HK-2 (cell line): ENCODE measurements around the gene DNAH6.

Source experiments
- DNase-seq: peaks from one replicate; pipeline ENCODE4 v3.0.0-alpha.2; 2018; ENCODE audit not compliant: unreplicated experiment

Gene DNAH6

DNA sequence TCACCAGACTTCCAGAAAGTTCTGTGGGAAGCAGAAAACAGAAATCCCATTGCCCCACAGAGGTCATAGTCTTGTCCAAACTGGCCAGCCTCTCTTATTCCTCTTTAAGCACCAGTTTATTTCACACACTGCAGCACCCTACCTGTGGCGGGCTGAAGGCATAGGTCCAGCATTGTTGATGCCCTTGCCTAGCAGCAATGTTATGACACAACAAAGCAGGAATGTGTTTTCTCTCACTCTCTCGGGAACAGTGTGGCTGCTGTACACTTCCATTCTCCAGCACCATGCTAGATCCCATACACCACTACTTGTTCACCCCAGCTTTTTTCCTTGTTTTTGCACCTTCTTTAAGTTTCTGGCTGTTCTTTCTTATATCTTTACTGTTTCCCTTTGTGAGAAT lies 181.6 kb downstream of the DNAH6 start:
- no peak for DNase-seq

DNA sequence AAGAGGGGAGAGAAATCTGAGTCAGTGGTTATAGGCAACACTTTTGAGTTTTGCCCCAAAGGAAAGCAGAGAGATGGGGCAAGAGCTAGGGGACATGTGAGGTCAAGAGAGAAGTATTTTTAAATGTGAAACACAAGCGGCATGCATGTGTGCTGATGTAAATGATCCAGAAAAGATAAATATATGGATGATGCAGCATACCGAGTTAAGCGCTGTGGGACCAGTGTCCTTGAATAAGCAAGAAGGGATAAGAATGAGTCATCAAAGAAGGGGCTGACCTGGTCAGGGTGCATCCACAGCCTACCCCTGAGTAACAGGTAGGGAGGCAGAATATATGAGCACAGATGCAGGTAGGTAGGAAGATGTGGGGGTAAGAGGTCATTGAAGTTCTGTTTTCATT lies 183.7 kb downstream of the DNAH6 start:
- no peak for DNase-seq

DNA sequence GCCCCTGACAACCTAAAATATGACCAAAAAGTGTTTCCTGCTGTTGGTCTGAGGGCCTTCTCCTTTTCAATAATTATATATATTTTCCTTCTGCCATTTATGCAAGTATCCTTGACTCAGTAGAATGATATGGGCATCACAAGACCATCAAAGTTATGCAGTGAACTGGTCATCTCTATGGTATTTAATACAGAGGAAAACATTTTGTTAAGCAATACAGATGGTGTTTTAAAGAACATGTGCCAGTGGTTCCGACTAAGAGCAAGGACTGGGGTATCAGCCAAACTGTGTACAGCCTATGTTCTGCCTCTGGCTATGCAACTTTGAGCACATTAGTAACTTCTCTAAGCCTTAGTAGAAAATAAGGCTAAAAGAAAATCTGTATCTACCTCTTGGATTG lies 185.6 kb downstream of the DNAH6 start:
- DNase-seq = no peak

DNA sequence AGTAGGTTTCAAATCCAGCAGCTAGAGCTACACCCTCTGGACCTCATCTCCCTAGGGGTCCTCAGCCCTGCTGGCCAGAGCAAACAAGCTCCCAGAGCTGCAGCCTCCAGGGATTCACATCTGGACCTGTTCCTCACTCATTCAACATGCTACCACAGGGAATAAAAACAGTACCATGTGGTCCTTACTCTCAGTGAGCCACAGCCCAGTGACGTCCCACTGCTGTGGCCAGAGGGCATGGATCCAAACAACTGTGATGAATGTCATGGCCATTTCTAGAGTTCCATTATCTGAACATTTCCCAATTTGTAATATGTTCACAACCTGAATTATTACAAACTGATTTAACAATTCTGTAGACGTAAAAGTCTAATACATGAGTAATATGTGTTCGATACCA lies 186.6 kb downstream of the DNAH6 start:
- DNase-seq = no peak

DNA sequence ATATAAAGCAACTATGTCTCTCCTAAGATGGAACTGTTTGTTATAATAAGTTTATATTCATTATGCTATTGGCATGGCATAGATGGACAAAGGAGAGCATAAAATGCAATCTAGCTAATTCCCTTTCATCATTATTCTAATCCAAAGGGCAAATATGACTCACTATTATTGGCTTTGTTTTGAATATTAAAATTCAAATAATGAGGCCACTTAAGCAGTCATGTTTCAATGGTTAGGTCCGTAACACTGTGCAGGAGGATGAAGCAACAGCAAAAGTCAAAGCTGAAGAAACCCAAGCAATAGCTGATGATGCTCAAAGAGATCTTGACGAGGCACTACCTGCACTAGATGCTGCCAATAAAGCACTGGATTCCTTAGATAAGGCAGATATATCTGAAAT lies 187.5 kb downstream of the DNAH6 start:
- DNase-seq = no peak

DNA sequence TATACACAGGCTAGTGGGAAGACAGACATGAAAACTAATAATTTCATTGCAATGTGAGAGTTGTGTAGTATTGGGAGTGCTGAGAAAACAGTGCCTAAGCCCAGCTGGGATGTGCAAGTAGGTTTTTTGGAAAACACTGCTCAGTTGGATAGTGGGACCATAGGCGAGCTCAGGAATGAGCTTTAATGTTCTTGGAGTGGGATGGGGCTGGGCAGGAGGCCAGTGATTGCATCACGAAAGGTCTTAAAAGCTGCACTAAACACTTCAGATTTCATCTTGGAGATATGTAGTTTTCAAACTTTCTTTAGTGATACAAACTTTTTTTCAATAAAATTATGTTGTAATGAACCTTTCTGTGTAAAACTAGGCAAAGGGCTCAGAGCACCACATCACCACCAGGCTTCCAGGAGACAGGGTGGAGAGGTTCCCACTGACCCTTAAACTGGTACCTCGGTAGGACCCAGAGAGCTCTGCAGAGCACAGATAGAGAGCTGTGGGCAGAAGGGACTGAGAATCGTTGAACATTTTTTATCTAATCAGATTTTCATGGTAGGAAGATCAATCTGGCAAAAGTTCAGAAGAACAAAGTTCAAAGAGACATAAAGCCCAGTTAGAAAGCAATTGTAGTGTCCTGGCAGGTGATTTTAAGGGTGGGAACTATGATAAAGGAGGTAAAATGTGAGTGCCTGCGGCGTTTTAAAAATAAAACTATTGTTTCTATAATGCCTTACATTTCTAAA lies 188.4 kb downstream of the DNAH6 start:
- no peak for DNase-seq

DNA sequence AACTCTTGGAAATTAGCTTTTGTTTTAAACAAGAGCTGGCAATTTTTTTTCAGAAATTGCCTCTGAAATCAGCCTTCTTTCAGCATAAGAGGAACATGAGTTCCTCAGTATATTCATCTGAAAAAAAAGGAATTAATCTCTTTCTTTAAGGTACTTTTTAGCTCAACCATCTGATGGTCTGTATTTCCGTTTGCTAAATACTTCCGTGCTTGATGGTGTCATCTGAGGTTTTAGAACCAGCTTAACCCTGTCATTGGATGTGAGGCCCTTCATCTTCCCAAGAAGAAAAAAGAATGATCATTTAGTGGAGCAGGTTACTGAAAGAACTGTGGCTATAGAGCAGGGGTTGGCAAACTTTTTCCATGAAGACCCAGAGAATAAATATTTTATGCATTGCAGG lies 189.6 kb downstream of the DNAH6 start:
- no peak for DNase-seq

DNA sequence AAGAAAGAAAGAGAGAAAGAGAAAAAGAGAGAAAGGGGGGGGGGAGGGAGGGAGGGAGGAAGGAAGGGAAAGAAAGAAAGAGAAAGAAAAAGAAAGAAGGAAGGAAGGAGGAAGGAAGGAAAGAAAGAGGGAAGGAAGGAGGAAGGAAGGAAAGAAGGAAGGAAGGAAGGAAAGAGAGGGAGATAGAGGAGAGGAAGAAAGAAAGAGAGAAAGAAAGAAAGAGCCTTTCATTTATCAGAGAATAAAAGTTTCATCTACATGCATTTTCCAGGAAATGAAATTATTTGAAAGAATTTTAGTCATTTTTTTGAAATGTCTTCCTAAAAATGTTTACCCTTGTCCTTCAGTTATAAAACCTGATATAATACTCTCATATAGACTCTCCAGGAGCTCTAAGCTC lies 192.1 kb downstream of the DNAH6 start:
- DNase-seq = no peak

DNA sequence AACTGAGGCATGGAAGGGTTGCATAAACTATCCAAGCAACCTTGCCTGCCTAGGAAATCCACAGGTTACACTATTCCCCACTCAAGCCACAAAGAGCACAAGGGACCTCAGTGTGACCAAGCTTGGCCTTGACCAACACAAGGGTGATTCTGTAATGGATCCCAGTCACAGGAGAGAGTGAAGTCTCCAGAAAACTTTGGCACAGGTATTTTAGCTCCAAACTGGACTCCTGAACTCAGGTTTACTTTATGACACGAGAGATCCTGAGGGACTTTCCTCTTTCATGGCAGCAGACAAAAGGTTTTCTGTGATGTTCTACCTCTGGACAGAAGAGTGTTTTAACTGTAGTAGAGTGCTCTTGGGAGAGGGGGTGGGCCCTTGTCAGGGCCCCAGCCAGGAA lies 195.4 kb downstream of the DNAH6 start:
- no peak for DNase-seq

DNA sequence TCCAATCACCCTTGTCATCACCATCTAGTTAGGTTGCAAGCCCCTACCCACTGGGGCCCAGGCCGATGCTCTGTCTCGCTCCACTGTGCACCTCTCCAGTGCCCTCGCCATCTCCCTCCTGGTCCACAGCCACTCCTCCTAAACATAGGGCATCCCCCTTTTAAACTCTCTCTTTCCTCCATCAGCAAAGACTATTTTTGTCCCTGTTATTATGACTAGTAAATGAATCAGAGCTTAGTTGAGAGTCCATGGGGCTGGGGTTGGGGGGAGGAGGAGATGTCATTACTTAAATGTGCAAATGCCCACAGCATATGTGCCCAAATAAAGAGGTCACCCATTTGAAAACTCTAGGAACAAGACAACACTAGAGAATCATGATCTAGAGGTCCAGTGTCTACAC lies 197.1 kb downstream of the DNAH6 start:
- DNase-seq = no peak

DNA sequence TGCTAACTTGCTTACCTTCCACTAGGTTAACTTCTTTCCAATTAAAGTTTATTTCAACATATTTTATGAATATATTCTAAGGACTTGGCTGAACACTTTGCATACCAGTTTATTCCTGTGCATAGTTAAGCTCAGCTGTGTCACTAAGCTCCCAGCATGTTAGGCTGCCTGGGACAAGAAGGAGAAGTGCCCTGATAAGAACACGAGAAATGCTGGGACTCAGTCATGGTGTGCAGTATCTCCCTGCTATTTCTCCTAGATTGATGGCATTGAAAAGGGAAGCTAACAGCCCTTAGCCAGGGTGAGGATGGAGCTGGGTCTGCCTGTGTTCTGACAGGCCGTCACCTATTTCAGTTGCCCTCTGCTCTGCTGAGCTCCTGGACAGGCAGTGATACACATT lies 200.3 kb downstream of the DNAH6 start:
- DNase-seq = no peak

DNA sequence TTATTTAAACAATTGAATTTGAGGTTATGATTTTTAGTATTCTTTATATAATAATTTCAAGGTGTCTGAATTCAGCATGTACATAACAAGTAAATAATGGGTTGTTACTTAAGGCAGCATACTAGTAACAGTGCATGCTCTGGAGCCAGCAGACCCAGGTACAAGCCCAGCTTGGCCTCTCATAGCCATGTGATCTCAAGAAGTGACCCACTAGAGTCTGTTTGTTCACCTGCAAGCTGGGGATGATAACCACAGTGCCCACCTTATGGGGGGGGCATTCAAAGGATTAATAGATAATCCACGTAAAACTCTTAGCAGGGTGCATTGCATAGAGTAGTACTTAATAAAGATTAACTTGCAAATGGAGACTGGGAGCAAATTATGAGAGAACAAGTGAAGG lies 201.0 kb downstream of the DNAH6 start:
- DNase-seq = no peak

DNA sequence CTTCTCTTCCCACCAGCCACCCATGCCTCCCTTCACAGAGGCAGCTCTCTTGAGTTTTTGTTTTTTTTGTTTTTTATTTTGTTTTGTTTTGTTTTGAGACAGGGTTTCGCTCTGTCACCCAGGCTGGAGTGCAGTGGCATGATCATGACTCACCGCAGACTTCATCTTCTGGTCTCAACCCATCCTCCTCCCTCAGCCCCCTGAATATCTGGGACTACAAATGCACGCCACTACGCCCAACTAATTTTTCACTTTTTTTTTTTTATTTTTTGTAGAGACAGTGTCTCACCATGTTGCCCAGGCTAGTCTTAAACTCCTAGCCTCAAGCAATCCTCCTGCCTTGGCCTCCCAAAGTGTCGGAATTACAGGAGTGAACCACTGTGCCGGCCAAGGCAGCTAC lies 203.1 kb downstream of the DNAH6 start:
- DNase-seq = no peak

DNA sequence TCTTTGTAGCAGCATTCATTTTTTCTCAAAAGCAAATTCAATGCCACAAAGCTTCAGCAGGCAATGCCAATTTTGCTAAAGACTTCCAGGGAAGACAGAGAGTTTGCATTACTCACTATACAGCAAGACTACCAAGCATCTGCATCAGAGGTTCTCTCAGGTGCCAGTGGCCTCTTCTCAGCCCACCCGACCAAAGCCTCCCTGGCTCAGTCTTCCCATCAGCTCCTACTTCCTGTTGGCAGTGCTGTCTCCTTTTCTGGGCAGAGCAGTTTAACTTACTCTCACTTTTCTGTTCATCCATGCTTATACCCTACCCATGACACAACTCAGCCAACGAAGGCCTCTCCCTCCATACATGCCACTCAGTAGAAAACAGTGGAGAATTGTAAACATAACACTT lies 207.5 kb downstream of the DNAH6 start:
- no peak for DNase-seq

DNA sequence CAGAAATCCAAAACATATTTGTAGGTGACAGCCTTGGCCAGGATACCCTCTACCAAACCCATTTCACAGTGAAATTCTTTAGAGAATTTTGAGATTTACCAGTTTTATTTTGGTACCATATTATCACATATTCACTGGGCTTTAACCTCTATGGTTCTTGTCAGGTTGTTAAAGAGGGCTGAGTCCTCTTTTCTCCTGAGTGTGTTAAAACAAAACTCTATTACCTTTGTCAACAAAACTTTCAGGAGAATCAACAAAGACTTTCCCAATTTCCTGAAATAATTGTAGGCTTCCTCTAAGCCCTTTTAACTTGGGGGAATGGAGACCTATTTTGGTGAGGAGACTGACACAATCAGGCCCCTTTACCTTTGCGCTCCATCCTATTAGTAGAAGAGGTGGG lies 209.4 kb downstream of the DNAH6 start:
- DNase-seq = no peak

DNA sequence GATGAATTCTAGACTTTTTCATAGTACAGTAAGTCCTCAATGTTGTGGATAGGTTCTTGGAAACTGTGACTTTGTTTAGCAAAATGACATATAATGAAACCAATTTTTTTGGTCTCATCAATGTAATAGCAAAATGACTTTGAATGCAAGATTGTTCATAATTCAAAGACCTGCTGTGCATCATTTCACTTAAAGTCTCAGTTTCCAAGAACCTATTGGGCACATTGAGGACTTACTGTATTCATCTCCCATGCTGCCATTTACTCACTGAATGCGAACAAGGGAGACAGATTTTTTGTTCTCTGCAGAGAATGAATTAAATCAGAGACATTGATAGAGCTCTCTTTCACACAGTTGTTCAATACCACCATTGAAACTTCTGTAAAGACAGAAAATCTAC lies 211.0 kb downstream of the DNAH6 start:
- no peak for DNase-seq

DNA sequence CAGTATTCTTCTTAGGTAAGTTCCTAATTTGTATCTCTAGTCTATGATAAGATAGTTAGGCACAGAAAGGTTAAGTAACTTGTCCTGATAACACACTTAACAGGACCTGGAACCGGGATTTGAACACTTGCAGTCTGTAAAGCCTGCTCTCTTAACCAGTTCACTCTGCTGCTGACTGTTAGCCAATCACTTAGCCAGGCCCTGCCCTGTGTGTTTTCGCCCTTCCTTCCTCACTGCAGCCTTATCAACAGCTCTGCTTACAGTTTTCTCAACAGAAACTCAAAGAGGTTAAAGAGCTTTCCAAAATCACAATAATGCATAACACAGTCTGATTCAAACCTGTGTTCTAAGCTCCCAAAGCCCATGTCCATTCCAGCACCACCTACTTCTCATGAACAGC lies 212.9 kb downstream of the DNAH6 start:
- DNase-seq = no peak

DNA sequence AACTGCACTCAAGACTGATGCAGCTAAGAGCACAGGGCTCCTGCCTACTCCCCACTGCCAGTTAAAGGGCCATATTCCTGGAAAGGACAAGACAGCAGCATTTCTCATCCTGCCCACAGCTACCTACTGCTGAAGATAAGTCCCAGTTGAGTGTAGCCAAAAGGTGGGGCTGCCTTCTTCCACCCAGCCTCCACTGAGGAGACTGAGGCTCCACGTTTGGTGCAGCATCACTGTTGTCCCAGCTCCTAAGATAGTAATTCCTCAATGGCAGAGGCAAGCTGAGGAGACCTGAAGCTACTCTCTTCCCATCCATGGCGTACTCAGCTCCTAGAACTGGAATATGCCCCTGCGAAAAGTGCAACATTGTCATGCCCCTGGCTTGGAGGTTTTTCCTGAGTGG lies 214.9 kb downstream of the DNAH6 start:
- DNase-seq = no peak

DNA sequence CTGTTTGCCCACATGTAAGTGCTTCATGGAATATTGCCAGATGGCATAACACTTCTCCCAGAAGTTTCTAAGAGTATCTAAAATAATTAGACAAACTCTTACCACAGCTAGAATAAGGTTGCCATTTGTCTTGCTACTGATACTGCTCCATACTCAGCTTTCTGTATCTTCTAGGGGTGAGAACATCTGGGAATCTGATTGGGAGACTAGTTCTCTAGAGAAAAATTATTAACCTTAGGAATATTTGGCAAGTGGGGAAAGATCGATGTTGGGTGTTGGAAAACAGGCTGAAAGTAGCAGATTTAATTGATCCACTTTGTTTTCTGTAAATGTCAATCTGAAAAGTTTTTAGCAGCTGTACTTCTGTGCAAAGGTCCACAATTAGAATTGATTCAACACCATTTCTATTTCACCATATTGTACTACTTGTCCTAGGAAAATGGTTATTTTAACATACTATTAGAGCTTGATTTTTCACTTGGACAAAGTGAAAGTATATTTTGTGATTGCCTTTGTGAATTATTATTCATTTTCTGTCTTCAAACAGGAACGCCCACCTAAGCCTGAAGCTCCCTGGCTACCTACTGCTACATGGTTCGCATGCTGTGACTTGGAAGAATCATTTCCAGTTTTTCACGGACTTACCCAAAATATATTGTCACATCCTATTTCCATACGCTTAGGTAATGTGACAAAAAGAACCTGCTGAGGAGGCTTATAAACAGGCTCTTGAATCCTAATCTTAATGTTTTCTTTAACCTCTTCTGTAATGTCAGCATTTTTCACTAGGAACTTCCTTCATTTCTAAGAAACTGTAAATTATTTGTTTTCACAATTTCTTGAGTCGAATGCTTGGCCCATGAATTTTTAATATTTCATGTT lies 216.8 kb downstream of the DNAH6 start:
- no peak for DNase-seq

DNA sequence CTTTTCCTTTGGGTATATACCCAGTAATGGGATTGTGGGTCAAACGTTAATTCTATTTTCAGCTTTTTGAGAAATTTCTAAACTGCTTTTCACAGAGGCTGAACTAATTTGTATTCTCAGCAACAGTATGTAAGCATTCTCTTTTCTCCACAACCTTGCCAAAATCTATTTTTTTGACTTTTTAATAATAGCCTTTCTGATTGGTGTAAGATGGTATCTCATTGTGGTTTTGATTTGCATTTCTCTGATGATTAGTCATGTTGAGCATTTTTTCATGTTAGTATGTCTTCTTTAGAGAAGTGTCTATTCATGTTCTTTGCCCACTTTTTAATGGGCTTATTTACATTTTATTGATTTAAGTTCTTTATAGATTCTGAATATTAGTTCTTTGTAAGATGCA lies 219.1 kb downstream of the DNAH6 start:
- no peak for DNase-seq

DNA sequence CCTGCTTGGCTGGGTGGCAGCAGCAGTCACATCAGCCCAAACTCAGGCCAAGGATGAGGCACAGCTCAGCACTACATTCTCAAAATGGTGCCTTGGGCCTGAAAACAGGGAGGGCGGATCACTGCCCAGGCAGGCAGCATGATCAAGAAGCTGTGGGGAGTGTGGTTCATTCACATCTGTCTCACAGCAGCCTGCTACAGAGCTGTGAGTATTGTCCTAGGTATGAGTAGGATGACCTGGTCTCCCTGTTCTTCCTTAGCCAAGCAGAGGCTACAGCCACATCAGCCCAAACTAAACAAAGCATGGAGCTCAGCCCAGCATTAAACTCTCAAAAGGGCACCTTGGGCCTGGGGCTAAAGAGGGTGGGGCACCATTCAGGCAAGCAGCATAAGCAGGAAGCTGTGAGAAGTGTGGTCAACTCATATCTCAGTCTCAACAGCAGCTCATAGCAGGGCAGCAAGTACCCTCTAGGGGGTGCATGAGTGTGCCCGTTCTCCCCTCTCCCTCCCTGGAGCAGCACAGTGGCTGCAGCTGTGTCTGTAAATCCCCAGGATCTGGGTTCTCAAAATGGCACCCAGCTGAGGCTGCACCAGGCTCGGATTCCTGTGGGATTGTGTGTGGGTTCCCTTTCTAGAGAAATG lies 225.0 kb downstream of the DNAH6 start:
- no peak for DNase-seq

DNA sequence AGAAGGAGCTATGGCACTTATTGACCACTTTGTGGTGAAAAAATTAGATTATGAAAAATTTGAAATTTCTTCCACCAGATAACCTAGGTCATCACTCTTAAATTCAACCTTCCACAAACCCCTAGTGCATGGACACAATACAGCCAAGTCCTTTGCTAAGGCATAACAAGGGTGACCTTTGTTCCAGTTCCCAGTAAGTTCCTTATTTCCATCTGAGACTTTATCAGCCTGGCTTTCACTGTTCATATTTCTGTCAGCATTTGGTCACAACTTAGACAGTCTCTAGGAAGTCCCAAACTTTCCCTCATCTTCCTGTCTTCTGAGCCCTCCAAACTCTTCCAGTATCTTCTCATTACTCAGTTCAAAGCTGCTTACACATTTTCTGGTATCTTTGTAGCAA lies 232.0 kb downstream of the DNAH6 start:
- DNase-seq = no peak

DNA sequence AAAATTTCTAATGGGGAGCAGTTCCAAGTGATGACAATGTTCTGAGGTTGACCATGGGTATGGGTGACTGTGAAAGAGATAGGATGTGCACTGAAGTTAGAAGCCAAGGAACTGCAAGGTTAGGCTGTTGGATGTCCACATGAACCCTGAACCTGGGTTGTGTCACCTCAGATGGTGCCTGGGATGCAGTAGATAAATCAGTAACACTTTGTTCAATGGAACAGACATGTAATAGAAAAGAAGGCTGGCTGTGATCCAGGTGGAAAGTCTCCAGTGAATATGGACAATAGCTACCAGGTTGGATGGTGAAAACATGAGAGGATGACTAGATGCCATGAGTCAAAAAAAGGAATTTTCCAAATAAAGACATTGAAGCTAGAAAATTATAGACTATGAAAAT lies 233.1 kb downstream of the DNAH6 start:
- no peak for DNase-seq
